Measurements from ENCODE around the gene EVI5L. TPM values are rescaled to one million over a fixed set of nuclear protein-coding genes. Genes with fewer than 3 reads are reported as not detected.

The EVI5L gene
- total and polyA plus RNA-seq, 2 of the 13 experiments (the other 11 are each of a cell fraction or from before 2014, with no cell fraction given) = 1.7 to 2.4 TPM

GRCh38 chr19:7903244-7904073 is 73.4 kb downstream of the EVI5L start, which contains the start of gene MAP2K7 (continued):
- TF ChIP-seq CREB3 (CRISPR knock-in tag; IDR thresholded peaks at IDR 0.05) (0 out of 2 replicates have a peak, but pooled peaks have one; percentile 84), CEBPB (IDR thresholded peaks at IDR 0.05; ENCODE audit: borderline replicate concordance, low read depth, low read length) (peak; percentile 71; the same call in 1 of the 2 replicates), NFIC (IDR thresholded peaks at IDR 0.05; ENCODE audit: low read length) (no peak), ATF7 (IDR thresholded peaks at IDR 0.05) (peak; percentile 70; the same call in 1 of the 2 replicates), ATF7 (CRISPR knock-in tag; IDR thresholded peaks at IDR 0.05) (0 out of 2 replicates have a peak, but pooled peaks have one; percentile 49), MIER3 (CRISPR knock-in tag; IDR thresholded peaks at IDR 0.05; ENCODE audit: borderline replicate concordance) (0 out of 2 replicates have a peak, but pooled peaks have one; percentile 63), ZNF850 (CRISPR knock-in tag; conservative IDR thresholded peaks at IDR 0.05) (no peak), FOXA3 (CRISPR knock-in tag; IDR thresholded peaks at IDR 0.05) (peak; percentile 70; the same call in 1 of the 2 replicates), PHF5A (CRISPR knock-in tag; IDR thresholded peaks at IDR 0.05; ENCODE audit: low read depth, unreplicated experiment) (peak; percentile 65), SRSF4 (IDR thresholded peaks at IDR 0.05; ENCODE audit: low read depth, low read length, poor library complexity, severe bottlenecking) (no peak), ZBTB3 (CRISPR knock-in tag; IDR thresholded peaks at IDR 0.05; ENCODE audit: borderline replicate concordance, low read depth) (0 out of 2 replicates have a peak, but pooled peaks have one; percentile 8), RBFOX2 (IDR thresholded peaks at IDR 0.05; ENCODE audit: low read depth, low read length) (peak; percentile 94), YEATS4 (CRISPR knock-in tag; IDR thresholded peaks at IDR 0.05; ENCODE audit: borderline replicate concordance) (peak; percentile 90), SMARCE1 (IDR thresholded peaks at IDR 0.05; ENCODE audit: borderline replicate concordance) (no peak), ZNF605 (CRISPR knock-in tag; IDR thresholded peaks at IDR 0.05) (peak; percentile 95), BCL3 (CRISPR knock-in tag; IDR thresholded peaks at IDR 0.05) (peak; percentile 91), DNMT3B (CRISPR knock-in tag; conservative IDR thresholded peaks at IDR 0.05) (no peak), KLF6 (CRISPR knock-in tag; IDR thresholded peaks at IDR 0.05) (peak; percentile 90; the same call in 1 of the 2 replicates), CHD2 (IDR thresholded peaks at IDR 0.05; ENCODE audit: low read depth, low read length) (no peak), MLX (CRISPR knock-in tag; IDR thresholded peaks at IDR 0.05) (peak; percentile 41; the same call in 1 of the 2 replicates), SRSF9 (IDR thresholded peaks at IDR 0.05; ENCODE audit: borderline replicate concordance, insufficient read depth, low read depth, low read length, poor library complexity, severe bottlenecking) (no peak), FOXA1 (IDR thresholded peaks at IDR 0.05) (no peak), FOXA1 (CRISPR knock-in tag; IDR thresholded peaks at IDR 0.05) (0 out of 2 replicates have a peak, but pooled peaks have one; percentile 31), TFDP1 (CRISPR knock-in tag; IDR thresholded peaks at IDR 0.05; ENCODE audit: borderline replicate concordance) (peak; percentile 94)
